SK-N-SH (cell line): ENCODE measurements around the gene LYSMD3.

Source experiments
- CTCF ChIP-seq: fragments of 200-600 bp; sonication (generic); IDR thresholded peaks from 2 replicates; pipeline ENCODE4 v1.6.1; 2017; ENCODE audit warnings: antibody characterized with exemption, mild to moderate bottlenecking, moderate library complexity
- EP300 ChIP-seq, 2 experiments: IDR thresholded peaks; 2 replicates each; pipeline versions ENCODE4 v1.4.0 to v1.6.1; 2012; ENCODE audit warnings: borderline replicate concordance in 1 of 2, low read depth in 1 of 2, low read length in 1 of 2
- FOXJ3 ChIP-seq: sonication (generic); formaldehyde crosslinking; IDR thresholded peaks from 2 replicates; pipeline ENCODE4 v1.5.1; 2020; ENCODE audit warnings: mild to moderate bottlenecking, missing genetic modification reagents
- GABPA ChIP-seq: IDR thresholded peaks from 2 replicates; pipeline ENCODE4 v1.4.0; 2012; ENCODE audit warnings: low read depth, mild to moderate bottlenecking
- GATA2 ChIP-seq: sonication (generic); formaldehyde crosslinking; IDR thresholded peaks from 2 replicates; pipeline ENCODE4 v1.5.0; 2020; ENCODE audit warnings: mild to moderate bottlenecking, missing genetic modification reagents
- NFIC ChIP-seq: IDR thresholded peaks from 2 replicates; pipeline ENCODE4 v1.4.0; 2012; ENCODE audit warnings: borderline replicate concordance
- POLR2AphosphoS5 ChIP-seq: IDR thresholded peaks from 2 replicates; pipeline ENCODE4 v1.6.1; 2012; ENCODE audit warnings: low read depth, low read length
- RAD21 ChIP-seq: IDR thresholded peaks from 2 replicates; pipeline ENCODE4 v1.6.1; 2012; ENCODE audit warnings: mild to moderate bottlenecking, low read length
- TAF1 ChIP-seq: IDR thresholded peaks from 2 replicates; pipeline ENCODE4 v1.6.1; 2012; ENCODE audit warnings: low read depth, mild to moderate bottlenecking, low read length, moderate library complexity, borderline replicate concordance
- TCF12 ChIP-seq: IDR thresholded peaks from 2 replicates; pipeline ENCODE4 v1.4.0; 2012
- USF2 ChIP-seq: fragments of 150-350 bp; IDR thresholded peaks from 2 replicates; pipeline ENCODE4 v1.6.1; 2017; ENCODE audit warnings: antibody characterized with exemption, low read length, low read depth, borderline replicate concordance

DNA sequence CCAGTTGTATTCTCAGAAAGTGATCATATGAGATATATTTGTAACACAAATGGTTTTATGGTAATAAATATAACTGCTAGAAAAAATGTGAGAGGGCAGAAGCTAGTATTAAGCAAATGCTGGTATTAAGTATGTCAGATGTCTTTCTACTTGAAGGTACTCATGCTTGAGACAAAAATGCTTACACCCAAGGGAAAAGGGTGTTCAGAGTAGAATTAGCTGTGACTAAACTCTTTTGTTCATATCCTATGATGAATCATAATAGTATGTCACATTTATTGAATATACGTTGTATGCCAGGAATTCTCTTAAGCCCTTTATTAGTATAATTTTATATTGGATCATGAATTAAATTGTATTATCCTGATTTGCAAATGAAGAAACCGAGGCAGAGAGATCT lies 31.4 kb upstream of the LYSMD3 start:
- TF ChIP-seq TAF1 (no peak), CTCF (no peak), EP300 (IDR thresholded peaks at IDR 0.05; ENCODE audit: borderline replicate concordance in 1 of 2, low read depth in 1 of 2, low read length in 1 of 2) (no peak), POLR2AphosphoS5 (no peak), FOXJ3 (CRISPR knock-in tag) (no peak), TCF12 (no peak), GATA2 (CRISPR knock-in tag) (no peak), NFIC (no peak), RAD21 (no peak), USF2 (no peak), GABPA (no peak)
